NCI-H146 treated with DMSO at 0.1 percent for 48 hours (cell line): ENCODE results near the gene PSAT1.

ENCODE experiments used
- DNase-seq: peaks from one replicate; lab custom pipeline; 2025; ENCODE audit not compliant: unreplicated experiment; lab: John Stamatoyannopoulos, UW

The PSAT1 gene

DNA sequence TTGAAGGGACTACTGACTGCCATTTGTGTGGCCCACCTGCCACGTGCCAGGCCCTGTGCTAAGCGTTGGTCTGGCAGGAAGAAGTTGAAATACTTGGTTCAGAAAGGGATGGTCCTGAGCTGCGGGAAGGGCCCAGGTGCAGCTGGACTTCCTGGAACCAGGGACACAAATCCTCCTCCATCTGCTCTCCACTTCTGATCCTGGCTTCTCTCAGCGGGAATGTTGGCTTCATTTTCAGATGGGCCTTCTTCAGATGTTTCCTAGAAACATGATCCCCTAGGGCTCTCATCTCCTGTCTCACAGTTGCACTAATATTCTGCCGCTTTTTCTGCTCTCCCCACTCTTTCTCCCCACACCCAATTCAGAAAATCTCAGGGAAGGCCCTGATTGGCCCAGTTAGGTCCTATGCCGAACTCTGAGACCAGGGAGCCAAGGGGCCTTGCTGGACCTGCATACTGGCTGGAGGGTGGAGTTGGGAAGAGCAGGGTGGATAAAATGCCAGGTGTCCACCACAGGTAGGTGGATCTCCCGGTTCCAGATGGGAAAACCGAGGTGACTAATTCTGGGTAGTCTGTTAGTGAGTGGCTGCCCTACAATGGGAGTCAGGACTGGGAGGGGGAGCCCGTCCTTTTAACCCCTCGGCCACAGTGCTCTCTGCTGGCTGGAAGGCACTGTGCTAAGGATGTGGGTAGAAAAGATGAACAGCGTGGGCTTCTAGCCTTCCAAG is 19.4 kb downstream of the PSAT1 start:
- no peak for DNase-seq

DNA sequence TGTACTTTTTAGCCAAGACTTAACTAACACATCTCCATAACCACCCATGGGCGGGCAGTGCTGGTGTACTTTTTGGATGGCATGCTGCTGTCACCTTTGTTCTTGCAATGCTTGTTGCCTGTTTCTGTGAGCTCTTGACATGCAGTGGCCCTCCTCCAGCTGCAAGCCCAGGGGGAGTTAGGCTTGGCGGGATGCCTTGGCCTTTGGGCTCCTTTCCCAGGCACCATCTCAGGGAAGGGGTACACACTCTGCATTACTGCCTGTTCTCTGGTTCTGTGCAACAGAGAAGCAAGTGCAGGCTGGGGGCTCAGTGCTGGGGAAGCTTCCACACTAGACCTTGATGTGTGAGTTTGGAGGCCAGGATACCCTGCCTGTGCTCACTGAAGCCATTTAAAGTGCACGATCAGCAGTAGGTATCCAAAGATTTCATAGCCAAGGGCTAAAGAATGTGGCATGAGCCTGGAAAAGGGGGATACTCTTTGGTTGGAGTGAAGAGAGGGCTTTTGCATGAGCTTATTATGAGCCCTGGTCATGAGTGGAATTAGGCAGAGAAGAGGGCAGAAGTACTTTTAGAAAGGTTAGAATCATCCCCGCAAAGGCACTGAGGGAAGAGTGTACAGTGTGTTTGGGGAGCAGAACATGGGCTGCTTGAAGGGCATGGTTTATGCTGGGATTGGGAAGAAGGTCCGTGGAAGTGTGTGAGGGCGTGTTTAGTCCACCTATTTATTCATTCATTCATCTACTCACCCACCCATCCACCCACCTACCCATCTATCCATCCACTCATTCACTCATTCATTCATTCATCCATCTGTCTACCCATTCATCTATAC is 22.5 kb downstream of the PSAT1 start:
- DNase-seq = no peak

GRCh38 chr9:78320030-78320693 is 23.2 kb downstream of the PSAT1 start:
- DNase-seq = no peak

DNA sequence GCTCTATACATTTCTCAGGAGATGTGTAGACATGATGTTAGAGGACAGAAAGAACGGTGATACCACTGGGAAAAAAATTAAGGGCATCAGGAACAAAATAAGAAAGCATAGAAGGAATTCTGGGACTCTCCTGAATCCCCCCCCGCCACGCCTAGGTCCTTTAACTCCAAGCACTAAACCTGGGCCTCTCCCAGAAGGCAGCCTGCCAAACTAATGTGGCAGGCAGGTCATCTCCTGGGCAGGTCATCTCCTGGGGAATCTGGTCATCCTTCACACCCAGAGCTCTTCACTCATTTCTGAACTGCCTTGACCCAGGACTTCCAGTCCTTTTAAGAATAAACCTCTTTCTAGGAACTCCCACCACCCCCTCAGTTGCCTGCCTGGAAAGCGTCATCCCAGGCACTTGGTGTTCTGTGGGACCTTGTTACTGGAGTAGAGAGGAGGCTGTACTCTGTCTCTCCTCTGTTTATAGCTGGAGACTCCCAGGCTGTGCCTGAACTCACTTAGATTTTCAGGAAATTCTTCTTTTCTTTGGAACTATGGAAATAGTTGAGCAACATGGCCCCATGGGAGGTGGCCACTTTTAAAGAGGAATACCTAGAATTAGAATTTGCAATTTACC is 24.1 kb downstream of the PSAT1 start:
- no peak for DNase-seq

DNA sequence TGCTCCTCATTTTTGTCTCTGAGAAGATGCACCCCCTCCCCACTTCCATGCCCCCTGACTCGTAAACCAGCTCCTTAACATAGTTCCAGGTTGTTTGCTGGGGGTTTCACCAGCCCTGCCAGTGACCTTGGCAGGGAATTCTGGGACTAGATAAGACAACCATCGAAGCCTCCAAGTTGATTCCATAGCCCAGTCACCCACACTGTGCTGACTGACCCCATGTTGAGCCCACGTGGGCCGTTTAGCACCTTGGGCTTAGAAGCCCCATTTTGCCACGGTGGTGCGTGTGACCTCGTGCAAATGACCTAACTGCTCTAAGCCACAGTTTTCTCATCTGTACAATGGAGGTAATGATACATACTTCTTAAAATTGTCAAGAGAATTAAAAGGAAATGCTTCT is 24.6 kb downstream of the PSAT1 start:
- DNase-seq = no peak

DNA sequence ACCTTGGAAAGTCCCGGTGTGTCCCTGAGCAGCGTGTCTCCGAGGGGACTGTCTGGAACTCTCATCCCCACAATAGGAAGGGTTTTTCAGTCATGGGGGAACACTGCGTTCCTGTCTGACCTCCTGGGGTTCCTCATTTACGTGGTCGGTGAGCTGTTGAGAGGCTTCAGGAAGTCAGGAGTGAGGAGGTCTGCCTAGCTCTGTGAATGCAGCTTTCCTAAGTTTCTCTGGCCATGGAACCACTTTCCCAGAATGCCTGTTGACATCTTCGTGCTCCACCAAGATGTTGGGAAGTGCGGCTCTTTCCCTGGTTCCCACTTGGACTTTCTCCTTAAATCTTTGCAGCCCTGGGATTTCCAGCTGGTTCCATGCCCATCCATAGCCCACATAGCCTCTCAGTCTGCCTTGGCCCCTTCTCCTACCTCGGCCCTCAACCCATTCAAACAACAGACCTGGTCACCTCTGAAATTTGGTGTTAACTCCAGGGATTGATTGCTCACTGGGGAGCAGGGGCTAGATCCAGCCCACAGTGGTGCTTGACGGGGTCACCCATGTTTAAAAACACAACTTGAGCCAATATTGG is 27.2 kb downstream of the PSAT1 start:
- DNase-seq = no peak

- no peak for DNase-seq
These were observed 27.8 kb downstream of the PSAT1 start for GRCh38 chr9:78324682-78325081.

DNA sequence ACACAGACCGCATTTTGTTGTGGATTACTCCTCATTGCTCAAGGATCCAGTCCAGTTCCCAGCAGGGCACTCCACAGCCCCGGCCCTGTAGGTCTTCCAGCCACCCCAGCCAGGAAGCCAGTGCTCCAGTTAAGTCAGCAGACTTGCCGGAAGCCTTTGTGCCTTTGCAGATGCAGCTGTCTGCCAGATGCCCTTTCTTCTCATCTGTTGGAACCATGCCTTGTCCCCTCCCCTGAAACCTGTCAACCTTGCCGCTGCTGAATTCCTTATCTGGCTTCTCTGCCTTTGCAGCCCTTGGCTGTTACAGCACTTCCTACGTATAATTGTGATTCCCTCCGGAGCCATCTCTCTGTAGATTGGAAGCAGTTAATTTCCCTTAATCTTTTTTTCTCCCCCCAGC is 28.4 kb downstream of the PSAT1 start:
- DNase-seq = no peak

GRCh38 chr9:78325846-78326360 is 29.0 kb downstream of the PSAT1 start:
- no peak for DNase-seq

DNA sequence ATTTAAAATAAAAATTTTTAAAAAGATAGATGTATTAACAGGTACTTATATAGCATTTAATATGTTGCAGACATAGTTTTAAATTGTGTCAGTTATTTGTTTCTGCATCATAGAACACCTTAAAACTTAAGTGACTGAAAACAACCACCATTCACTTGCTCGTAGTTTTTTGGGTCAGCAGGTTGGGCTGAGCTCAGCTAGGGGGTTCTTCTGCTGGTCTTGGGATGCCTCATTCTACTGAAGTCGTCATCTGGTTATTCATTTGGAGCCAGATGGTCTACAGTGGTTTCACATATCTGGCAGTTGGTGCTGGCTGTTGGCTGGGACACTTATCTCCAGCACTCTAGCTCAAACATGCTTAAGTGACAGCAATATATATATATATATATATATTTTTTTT is 29.6 kb downstream of the PSAT1 start:
- no peak for DNase-seq

DNA sequence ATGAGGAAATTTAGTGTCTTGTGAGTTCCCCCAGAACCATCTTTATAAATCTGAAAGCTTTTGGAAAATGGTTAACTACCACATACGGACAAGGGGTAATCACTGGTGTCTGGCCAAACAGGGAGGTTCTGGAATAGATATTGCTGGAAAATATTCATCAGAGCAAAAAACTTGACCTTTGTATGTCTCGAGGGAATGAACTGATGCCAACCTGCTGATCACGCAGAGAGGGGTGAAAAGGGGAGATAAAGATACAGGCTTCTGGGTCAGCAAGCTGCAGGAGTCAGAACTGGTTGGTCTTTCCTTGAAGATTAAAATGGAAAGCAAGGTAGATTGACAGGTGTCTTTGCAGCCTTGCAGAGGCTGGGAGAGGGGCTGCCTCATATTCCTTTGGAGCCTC is 35.5 kb downstream of the PSAT1 start:
- DNase-seq = no peak

- DNase-seq = no peak
These were observed 51.9 kb downstream of the PSAT1 start for GRCh38 chr9:78348848-78349247.

- no peak for DNase-seq
These were observed 54.9 kb downstream of the PSAT1 start for GRCh38 chr9:78351816-78352215.

GRCh38 chr9:78354324-78354973 is 57.5 kb downstream of the PSAT1 start:
- peak; percentile 50 for DNase-seq

GRCh38 chr9:78354989-78355388 is 58.1 kb downstream of the PSAT1 start:
- DNase-seq = no peak

- no peak for DNase-seq
These were observed 59.7 kb downstream of the PSAT1 start for GRCh38 chr9:78356634-78357033.

DNA sequence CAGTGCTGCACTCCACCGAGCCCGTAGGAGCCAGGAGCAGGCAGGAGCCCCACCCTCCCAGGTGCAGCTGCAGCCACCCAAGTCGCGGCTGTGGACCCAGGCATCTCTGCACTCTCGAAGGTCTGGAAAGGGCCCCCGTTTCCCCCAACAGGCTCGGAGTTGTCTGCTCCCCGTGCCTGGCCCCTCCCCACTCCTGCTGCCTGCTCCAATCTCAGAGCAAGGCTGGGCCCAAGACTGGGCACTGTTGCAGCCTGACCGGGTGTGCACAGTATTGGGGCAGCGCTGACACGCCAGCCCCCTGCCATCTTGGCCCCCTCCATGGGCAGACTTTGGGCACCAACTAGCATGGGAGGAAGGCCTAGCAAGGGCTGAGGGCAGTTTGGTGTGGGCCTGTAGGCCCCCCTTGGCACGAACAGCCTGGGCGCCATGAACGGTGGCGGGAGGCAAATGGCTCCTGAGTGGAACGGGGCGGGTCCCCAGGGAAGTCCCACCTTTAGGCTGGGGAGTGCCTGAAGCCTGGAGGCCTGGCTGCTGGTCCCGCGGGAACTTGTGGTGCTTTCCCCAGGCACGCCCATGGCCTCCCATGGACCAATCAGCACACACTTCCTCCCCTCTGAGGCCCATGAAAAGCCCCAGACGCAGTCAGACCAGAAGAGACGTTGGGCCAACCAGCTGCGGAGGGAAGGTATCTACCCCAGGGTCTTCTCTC is 60.4 kb downstream of the PSAT1 start:
- DNase-seq = no peak

DNA sequence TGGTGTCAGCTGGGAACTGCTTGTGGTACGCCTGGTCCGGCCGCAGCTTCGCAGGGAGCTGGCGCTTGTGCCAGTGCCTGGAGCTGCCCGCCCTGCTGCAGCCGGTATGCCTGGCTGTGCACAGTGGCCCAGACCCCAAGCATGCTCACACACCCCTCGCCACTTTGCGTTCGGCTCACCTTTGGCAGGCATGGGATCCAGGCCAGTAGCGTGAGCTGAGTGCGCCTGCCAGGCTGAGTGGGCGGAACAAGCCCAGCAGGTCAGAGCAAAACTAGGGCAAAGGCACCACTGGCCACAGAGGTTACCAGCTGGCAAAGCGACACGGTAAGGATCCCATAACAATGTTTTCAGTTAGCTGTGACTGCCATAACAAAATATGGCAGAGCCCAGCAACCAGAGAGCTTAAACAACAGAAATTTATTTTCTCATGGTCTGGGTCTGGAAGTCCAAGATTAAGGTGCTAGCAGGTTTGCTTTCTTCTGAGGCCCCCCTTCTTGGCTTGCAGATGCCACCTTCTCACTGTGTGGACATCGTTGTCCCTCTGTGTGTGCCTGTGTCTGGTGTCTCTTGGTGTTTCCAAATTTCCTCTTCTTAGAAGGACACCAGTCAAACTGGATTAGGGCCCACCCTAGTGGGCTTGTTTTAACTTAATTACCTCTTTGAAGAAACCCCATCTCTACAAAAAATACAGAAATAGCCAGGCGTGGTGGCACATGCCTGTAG is 61.6 kb downstream of the PSAT1 start:
- no peak for DNase-seq

DNA sequence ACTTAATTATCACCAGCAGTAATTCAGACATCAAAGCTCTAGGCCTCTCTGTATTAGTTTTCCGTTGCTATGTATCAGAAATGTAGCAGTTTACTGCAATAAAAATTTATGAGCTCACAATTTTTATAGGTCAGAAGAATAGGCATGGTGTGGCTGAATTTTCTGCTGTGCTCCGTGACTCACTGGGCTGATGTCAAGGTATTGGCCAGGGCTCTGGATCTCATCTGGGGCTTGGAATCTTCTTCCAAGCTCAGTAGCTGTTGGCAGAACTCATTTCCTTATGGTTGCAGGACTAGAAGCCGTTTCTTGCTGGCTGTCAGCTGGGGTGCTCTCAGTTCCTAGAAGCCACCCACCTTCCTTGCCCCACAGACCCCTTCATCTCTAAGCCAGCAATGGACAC is 66.3 kb downstream of the PSAT1 start:
- no peak for DNase-seq
